ENCODE results near the gene N4BP2L2. TPM values are rescaled to one million over a fixed set of nuclear protein-coding genes. Genes with fewer than 3 reads are reported as not detected.

The N4BP2L2 gene
- total and polyA plus RNA-seq, 2 of the 13 experiments (the other 11 are each of a cell fraction or from before 2014, with no cell fraction given), result 58.9 to 81.2 TPM

- TF ChIP-seq ZFP36L1 (CRISPR knock-in tag; IDR thresholded peaks at IDR 0.05) (no peak), EED (CRISPR knock-in tag; IDR thresholded peaks at IDR 0.05) (no peak), ZNF451 (CRISPR knock-in tag; IDR thresholded peaks at IDR 0.05) (no peak), ZFP91 (CRISPR knock-in tag; IDR thresholded peaks at IDR 0.05; ENCODE audit: borderline replicate concordance) (peak; percentile 59; the same call in 1 of the 2 replicates)
- TF ChIP-seq, protein P1, sequence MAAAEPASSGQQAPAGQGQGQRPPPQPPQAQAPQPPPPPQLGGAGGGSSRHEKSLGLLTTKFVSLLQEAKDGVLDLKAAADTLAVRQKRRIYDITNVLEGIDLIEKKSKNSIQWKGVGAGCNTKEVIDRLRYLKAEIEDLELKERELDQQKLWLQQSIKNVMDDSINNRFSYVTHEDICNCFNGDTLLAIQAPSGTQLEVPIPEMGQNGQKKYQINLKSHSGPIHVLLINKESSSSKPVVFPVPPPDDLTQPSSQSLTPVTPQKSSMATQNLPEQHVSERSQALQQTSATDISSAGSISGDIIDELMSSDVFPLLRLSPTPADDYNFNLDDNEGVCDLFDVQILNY (CRISPR knock-in tag; conservative IDR thresholded peaks at IDR 0.05), result no peak
Observed at GRCh38 chr13:32538621-32539246, at the start of gene N4BP2L2 (continued).

DNA sequence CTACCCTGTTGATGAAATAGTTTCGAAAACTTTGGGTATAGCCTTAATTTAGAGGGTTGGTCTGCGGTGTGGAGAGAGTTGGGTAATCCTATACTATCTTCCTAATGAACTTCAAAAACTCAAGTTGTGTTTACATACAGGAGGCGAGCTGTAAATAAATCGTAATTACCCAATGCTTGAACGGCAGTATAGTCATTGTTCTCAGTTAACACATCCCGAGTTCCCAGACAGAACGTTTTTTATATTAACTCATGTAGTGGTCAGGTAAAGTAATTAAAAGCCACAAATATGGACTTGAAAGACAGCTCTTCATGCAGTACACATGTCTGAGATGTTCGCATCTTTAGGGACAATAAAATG lies 49.2 kb upstream of the N4BP2L2 start:
- peak overlapping the region; percentile 85 for H3K27ac ChIP-seq (ENCODE audit: extremely low read length, insufficient read depth, low read length)
- CTCF ChIA-PET (ENCODE audit: low intra/inter-chr PET ratio, low total read pairs), result interaction anchor here (1.2 kb wide), 1 partner anchor 9 kb away, joined by 3 read pairs; no protein-coding TSS in a partner anchor
- in situ Hi-C loops (cut with HindIII; ENCODE audit: extremely low pct_ligation_motif_present, low pct_unique_long_range_greater_than_20kb) (loop anchor here (5.0 to 25.0 kb wide), 3 partner anchors 65 to 950 kb away; no protein-coding TSS in a partner anchor), intact Hi-C loops (cut with micrococcal nuclease; ENCODE audit: unreplicated experiment) (loop anchor here (1.0 to 2.0 kb wide), 3 partner anchors 52 to 955 kb away; no protein-coding TSS in a partner anchor)
- WGBS (ENCODE audit: low lambda C conversion rate), result 2% methylated on average over 8 of the region's 8 CpGs
- DNase-seq (ENCODE audit: low spot score), result peak; percentile 9
- H3K4me1 ChIP-seq (ENCODE audit: insufficient read depth, low read length), result peaks cover 36% of the 10 kb centered on the region
- H3K4me2 ChIP-seq (ENCODE audit: low read depth, low read length), result peak overlapping the region; percentile 82
- no peaks in the 10 kb centered on the region for H3K9me3 ChIP-seq (ENCODE audit: low read length)
- ATAC-seq, result 0 out of 3 replicates have a peak, but pooled peaks have one; percentile 2
- peaks cover 55% of the 10 kb centered on the region for H3K79me2 ChIP-seq (ENCODE audit: insufficient read depth, low read length)
- H3K9ac ChIP-seq (ENCODE audit: insufficient read depth, low read depth, low read length), result peak overlapping the region; percentile 75
- H3K36me3 ChIP-seq (replicated peaks in 1 of 2; ENCODE audit: control insufficient read depth in 1 of 2, insufficient read depth in 2 of 2, low read length in 2 of 2), result no peaks in the 10 kb centered on the region
- no TSS peak for BruUV-seq (replicated peaks)
- H3K4me3 ChIP-seq (replicated peaks in 1 of 3; ENCODE audit: insufficient read depth in 1 of 3, low read depth in 2 of 3, low read length in 3 of 3), result peak overlapping the region; percentile 81 to 96 (median 85)
- H3K27me3 ChIP-seq (ENCODE audit: control insufficient read depth in 1 of 2, insufficient read depth in 2 of 2, low read length in 2 of 2), result no peaks in the 10 kb centered on the region; a peak in 1 of 5 replicates
- POLR2A ChIA-PET, result interaction anchor here (0.9 kb wide), 1 partner anchor 63 kb away, joined by 3 read pairs; no protein-coding TSS in a partner anchor
- 0 out of 2 replicates have a peak, but pooled peaks cover 2% of the 10 kb centered on the region for H4K20me1 ChIP-seq (ENCODE audit: insufficient read depth, low read length)
- H2AFZ ChIP-seq (ENCODE audit: low read length), result no peak overlapping the region
- FAIRE-seq, result no peak
- TF ChIP-seq ZNF878 (CRISPR knock-in tag; IDR thresholded peaks at IDR 0.05) (0 out of 2 replicates have a peak, but pooled peaks have one; percentile 42), ZBTB38 (CRISPR knock-in tag; IDR thresholded peaks at IDR 0.05) (no peak), BCL3 (CRISPR knock-in tag; IDR thresholded peaks at IDR 0.05) (no peak), EZH2 (conservative IDR thresholded peaks at IDR 0.05; ENCODE audit: low read depth, low read length) (no peak), TARDBP (CRISPR knock-in tag; IDR thresholded peaks at IDR 0.05) (peak; percentile 37; the same call in 1 of the 2 replicates), CEBPG (CRISPR knock-in tag; IDR thresholded peaks at IDR 0.05) (peak; percentile 19; the same call in 1 of the 2 replicates), ZBTB7A (CRISPR knock-in tag; IDR thresholded peaks at IDR 0.05) (no peak), FOXP1 (IDR thresholded peaks at IDR 0.05) (no peak), FOXP1 (CRISPR knock-in tag; IDR thresholded peaks at IDR 0.05) (peak; percentile 43; the same call in 1 of the 2 replicates), ZNF225 (CRISPR knock-in tag; IDR thresholded peaks at IDR 0.05) (no peak), RXRA (CRISPR knock-in tag; IDR thresholded peaks at IDR 0.05) (no peak), ZNF451 (CRISPR knock-in tag; IDR thresholded peaks at IDR 0.05) (no peak)
- TF ChIP-seq, protein P2, sequence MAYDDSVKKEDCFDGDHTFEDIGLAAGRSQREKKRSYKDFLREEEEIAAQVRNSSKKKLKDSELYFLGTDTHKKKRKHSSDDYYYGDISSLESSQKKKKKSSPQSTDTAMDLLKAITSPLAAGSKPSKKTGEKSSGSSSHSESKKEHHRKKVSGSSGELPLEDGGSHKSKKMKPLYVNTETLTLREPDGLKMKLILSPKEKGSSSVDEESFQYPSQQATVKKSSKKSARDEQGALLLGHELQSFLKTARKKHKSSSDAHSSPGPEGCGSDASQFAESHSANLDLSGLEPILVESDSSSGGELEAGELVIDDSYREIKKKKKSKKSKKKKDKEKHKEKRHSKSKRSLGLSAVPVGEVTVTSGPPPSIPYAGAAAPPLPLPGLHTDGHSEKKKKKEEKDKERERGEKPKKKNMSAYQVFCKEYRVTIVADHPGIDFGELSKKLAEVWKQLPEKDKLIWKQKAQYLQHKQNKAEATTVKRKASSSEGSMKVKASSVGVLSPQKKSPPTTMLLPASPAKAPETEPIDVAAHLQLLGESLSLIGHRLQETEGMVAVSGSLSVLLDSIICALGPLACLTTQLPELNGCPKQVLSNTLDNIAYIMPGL (CRISPR knock-in tag; IDR thresholded peaks at IDR 0.05; ENCODE audit: borderline replicate concordance in 1 of 2, low read depth in 1 of 2), result 0 out of 4 replicates have a peak, but pooled peaks of 1 of the 2 experiments have one; percentile 14
